Thyroid gland (tissue), 4 donors: ENCODE data around the gene ABCC2. TPM values are rescaled to one million over a fixed set of nuclear protein-coding genes. Genes with fewer than 3 reads are reported as not detected.

ENCODE experiments used
- DNase-seq, 2 donors: peaks; one replicate each; pipeline ENCODE4 v3.0.0-alpha.2; 2019
- H3K27ac ChIP-seq, 3 donors: fragments of 200-600 bp; sonication (generic); 1 replicate in 2 of 3; 2 replicates in 1 of 3; pipeline ENCODE4 v1.5.1; 2016 to 2019; ENCODE audit warnings: mild to moderate bottlenecking in 1 of 3, moderate library complexity in 1 of 3
- H3K27me3 ChIP-seq: fragments of 200-600 bp; sonication (generic); one replicate; pipeline ENCODE4 v1.5.1; 2019
- H3K36me3 ChIP-seq, 2 donors: fragments of 200-600 bp; sonication (generic); one replicate each; pipeline ENCODE4 v1.5.1; 2016 to 2019
- H3K4me1 ChIP-seq, 2 donors: fragments of 200-600 bp; sonication (generic); one replicate each; pipeline ENCODE4 v1.5.1; 2017 to 2019
- H3K4me3 ChIP-seq, 3 donors: fragments of 200-600 bp; sonication (generic); replicated peaks in 1 of 3; 1 replicate in 2 of 3; 2 replicates in 1 of 3; pipeline ENCODE4 v1.5.1; 2016; ENCODE audit warnings: mild to moderate bottlenecking in 1 of 3
- H3K9me3 ChIP-seq: fragments of 200-600 bp; sonication (generic); one replicate; pipeline ENCODE4 v1.5.1; 2017
- CTCF ChIP-seq, 6 experiments: fragments of 200-600 bp in 3 of 6; fragments of 450-650 bp in 3 of 6; sonication (generic) in 3 of 6; IDR thresholded peaks; one replicate each; pipeline ENCODE4 v1.5.1; 2016 to 2019; ENCODE audit warnings: antibody characterized with exemption in 6 of 6, mild to moderate bottlenecking in 2 of 6, inconsistent platforms in 1 of 6, moderate library complexity in 1 of 6
- POLR2A ChIP-seq, 2 donors: fragments of 450-650 bp; IDR thresholded peaks; one replicate each; pipeline ENCODE4 v1.6.1; 2017; ENCODE audit warnings: antibody characterized with exemption in 2 of 2, mild to moderate bottlenecking in 2 of 2, moderate library complexity in 1 of 2
- WGBS, 2 donors: methylation state at CpG; one replicate each; pipeline ENCODE4 v1.1.5; 2017; 5-methylcytosine and 5-hydroxymethylcytosine counted together
- intact Hi-C: fragments of 100-400 bp; cut with DNase I; formaldehyde crosslinking; loops from one replicate; pipeline ENCODE4 v1.15.1; 2023
- total RNA-seq, 4 donors: library from RNA; depleted of rRNA; stranded (reverse); fragments of >200 nt; gene quantifications; one replicate each; pipeline ENCODE4 v1.2.3, GENCODE V29; 2016

Gene ABCC2
- total RNA-seq, 4 donors from 2014 or later = 0.67 to 5.1 (median 1.1) TPM

- H3K4me1 ChIP-seq = no peaks in the 10 kb centered on the region
- no peak overlapping the region for H3K27ac ChIP-seq
- TF ChIP-seq CTCF (IDR thresholded peaks at IDR 0.05) (no peak), POLR2A (IDR thresholded peaks at IDR 0.05) (no peak)
- H3K9me3 ChIP-seq = no peaks in the 10 kb centered on the region
- no peak for DNase-seq
- H3K27me3 ChIP-seq = no peaks in the 10 kb centered on the region
- H3K36me3 ChIP-seq = peaks cover 15 to 20% of the 10 kb centered on the region in 2 donors
- intact Hi-C loops = no loop called here
- no peak overlapping the region for H3K4me3 ChIP-seq
Observed at GRCh38 chr10:99761365-99761764, 21.1 kb upstream of the ABCC2 start.

GRCh38 chr10:99765672-99766301 lies 16.7 kb upstream of the ABCC2 start:
- Histone ChIP-seq H3K27me3 (no peaks in the 10 kb centered on the region), H3K4me3 (no peak overlapping the region), H3K9me3 (no peaks in the 10 kb centered on the region), H3K27ac (no peak overlapping the region), H3K36me3 (no peaks in the 10 kb centered on the region), H3K4me1 (no peaks in the 10 kb centered on the region)
- DNase-seq = no peak
- intact Hi-C loops = no loop called here
- whole genome bisulfite sequencing, 2 donors = 82 to 83% methylated on average over 4 of the region's 4 CpGs
- TF ChIP-seq POLR2A (IDR thresholded peaks at IDR 0.05) (no peak), CTCF (IDR thresholded peaks at IDR 0.05) (no peak)

DNA sequence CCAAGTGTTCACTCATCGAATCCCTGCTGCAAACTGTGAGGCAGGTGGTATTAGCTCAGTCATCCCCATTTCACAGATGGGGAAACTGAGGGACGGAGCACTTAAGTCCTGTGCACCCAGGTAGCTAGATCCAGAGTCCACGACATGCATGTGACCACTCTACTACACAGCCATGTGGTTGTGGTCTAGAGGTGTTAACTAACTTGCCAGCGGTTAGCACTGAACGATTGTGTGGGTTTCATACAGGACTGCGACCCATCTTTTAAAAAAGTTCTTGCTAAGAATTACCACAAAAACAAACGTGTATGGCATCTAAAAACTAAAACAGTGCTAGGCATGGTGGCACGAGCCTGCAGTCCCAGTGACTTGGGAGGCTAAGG lies 16.1 kb upstream of the ABCC2 start:
- no peak overlapping the region for H3K27ac ChIP-seq
- TF ChIP-seq POLR2A (IDR thresholded peaks at IDR 0.05) (no peak), CTCF (IDR thresholded peaks at IDR 0.05) (no peak)
- H3K4me1 ChIP-seq = no peaks in the 10 kb centered on the region
- WGBS, 2 donors = 76 to 78% methylated on average over 8 of the region's 8 CpGs
- no peak for DNase-seq
- no peaks in the 10 kb centered on the region for H3K9me3 ChIP-seq
- no peak overlapping the region for H3K4me3 ChIP-seq
- H3K36me3 ChIP-seq = no peaks in the 10 kb centered on the region
- H3K27me3 ChIP-seq = no peaks in the 10 kb centered on the region
- intact Hi-C loops = no loop called here

DNA sequence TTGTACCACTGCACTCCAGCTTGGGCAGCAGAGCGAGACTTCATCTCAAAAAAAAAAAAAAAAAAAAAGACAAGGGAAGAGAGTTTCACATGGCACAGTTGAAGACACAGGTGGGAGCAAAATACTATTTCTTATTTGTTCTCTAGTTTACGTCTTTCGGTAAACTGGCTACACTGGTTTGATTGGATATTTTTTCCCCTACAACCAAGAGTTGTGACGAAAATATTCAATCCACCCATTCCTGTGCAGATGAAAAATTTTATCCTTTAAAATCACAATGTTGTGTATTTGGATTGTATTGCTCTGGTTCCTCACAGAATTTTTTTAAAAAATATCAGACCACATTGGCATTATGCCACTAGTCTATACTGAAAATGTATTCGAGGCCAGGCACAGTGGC lies 14.5 kb upstream of the ABCC2 start:
- no peak overlapping the region for H3K27ac ChIP-seq
- H3K4me1 ChIP-seq = no peaks in the 10 kb centered on the region
- no peaks in the 10 kb centered on the region for H3K36me3 ChIP-seq
- WGBS, 2 donors = 62 to 67% methylated on average over 5 of the region's 5 CpGs
- intact Hi-C loops = no loop called here
- H3K9me3 ChIP-seq = no peaks in the 10 kb centered on the region
- no peak for DNase-seq
- TF ChIP-seq POLR2A (IDR thresholded peaks at IDR 0.05) (no peak), CTCF (IDR thresholded peaks at IDR 0.05) (no peak)
- no peak overlapping the region for H3K4me3 ChIP-seq
- H3K27me3 ChIP-seq = no peaks in the 10 kb centered on the region

DNA sequence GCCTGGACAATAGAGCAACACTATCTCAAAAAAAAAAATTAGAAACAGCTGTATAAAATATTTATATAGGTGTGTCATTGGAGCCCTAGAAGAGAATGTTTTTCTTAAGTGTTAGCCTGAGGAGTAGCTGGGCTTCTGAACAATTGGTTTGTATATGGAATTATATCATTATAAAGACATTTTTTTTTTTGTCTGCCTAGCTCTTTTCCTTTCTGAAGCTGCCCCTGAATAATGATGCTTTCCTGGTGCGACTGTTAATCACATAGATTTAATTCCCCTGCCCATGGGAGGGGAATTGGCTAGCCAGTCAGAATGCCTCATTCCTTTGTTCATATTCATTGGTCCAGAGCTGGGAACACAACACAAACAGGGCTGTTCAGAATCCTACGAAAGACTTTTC lies 13.9 kb upstream of the ABCC2 start:
- DNase-seq = no peak
- Histone ChIP-seq H3K9me3 (no peaks in the 10 kb centered on the region), H3K27ac (no peak overlapping the region), H3K36me3 (no peaks in the 10 kb centered on the region), H3K27me3 (no peaks in the 10 kb centered on the region), H3K4me1 (no peaks in the 10 kb centered on the region), H3K4me3 (no peak overlapping the region)
- intact Hi-C loops = no loop called here
- TF ChIP-seq POLR2A (IDR thresholded peaks at IDR 0.05) = no peak
- TF ChIP-seq CTCF (IDR thresholded peaks at IDR 0.05) = no peak
- 67 to 72% methylated on average over 2 of the region's 2 CpGs for WGBS, 2 donors
